Measurements from ENCODE around the gene VGLL3. TPM values are rescaled to one million over a fixed set of nuclear protein-coding genes. Genes with fewer than 3 reads are reported as not detected.

Gene VGLL3
- total and polyA plus RNA-seq, 3 donors from 2014 or later = 8.3 to 27.6 (median 14.3) TPM

- H3K27ac ChIP-seq = no peak overlapping the region
- intact Hi-C loops (cut with DNase I; ENCODE audit: low total_unique reads) = no loop called here
- no peak for TF ChIP-seq POLR2A (IDR thresholded peaks at IDR 0.05)
- no peak for TF ChIP-seq CTCF (IDR thresholded peaks at IDR 0.05)
- H3K4me1 ChIP-seq = no peaks in the 10 kb centered on the region
- DNase-seq = no peak
- no peaks in the 10 kb centered on the region for H3K36me3 ChIP-seq (ENCODE audit: low read depth, missing control alignments)
- no peak overlapping the region for H3K4me3 ChIP-seq
- no peaks in the 10 kb centered on the region for H3K9me3 ChIP-seq
- H3K27me3 ChIP-seq = no peaks in the 10 kb centered on the region
Observed at GRCh38 chr3:86949850-86950249, 41.1 kb downstream of the VGLL3 start.

- intact Hi-C loops (cut with DNase I; ENCODE audit: low total_unique reads) = no loop called here
- Histone ChIP-seq H3K27me3 (no peaks in the 10 kb centered on the region), H3K27ac (no peak overlapping the region), H3K4me1 (no peaks in the 10 kb centered on the region), H3K4me3 (no peak overlapping the region), H3K36me3 (ENCODE audit: low read depth, missing control alignments) (no peaks in the 10 kb centered on the region), H3K9me3 (no peaks in the 10 kb centered on the region)
- TF ChIP-seq CTCF (IDR thresholded peaks at IDR 0.05) (no peak), POLR2A (IDR thresholded peaks at IDR 0.05) (no peak)
- DNase-seq = no peak
- 86 to 89% methylated on average over 1 of the region's 1 CpG for WGBS, 2 donors
Observed at GRCh38 chr3:86948822-86949221, 42.1 kb downstream of the VGLL3 start.

GRCh38 chr3:86942206-86942605, 48.7 kb downstream of the VGLL3 start:
- no peak for DNase-seq
- H3K4me1 ChIP-seq = peaks cover 10% of the 10 kb centered on the region
- WGBS, 2 donors = 87 to 89% methylated on average over 3 of the region's 3 CpGs
- no peaks in the 10 kb centered on the region for H3K36me3 ChIP-seq (ENCODE audit: low read depth, missing control alignments)
- intact Hi-C loops (cut with DNase I; ENCODE audit: low total_unique reads) = no loop called here
- no peaks in the 10 kb centered on the region for H3K9me3 ChIP-seq
- H3K27ac ChIP-seq = no peak overlapping the region
- TF ChIP-seq CTCF (IDR thresholded peaks at IDR 0.05) (no peak), POLR2A (IDR thresholded peaks at IDR 0.05) (no peak)
- H3K27me3 ChIP-seq = no peaks in the 10 kb centered on the region
- no peak overlapping the region for H3K4me3 ChIP-seq

- TF ChIP-seq CTCF (IDR thresholded peaks at IDR 0.05) = no peak
- no peak for TF ChIP-seq POLR2A (IDR thresholded peaks at IDR 0.05)
- no peaks in the 10 kb centered on the region for H3K27me3 ChIP-seq
- peaks cover 14% of the 10 kb centered on the region for H3K4me1 ChIP-seq
- no peak for DNase-seq
- intact Hi-C loops (cut with DNase I; ENCODE audit: low total_unique reads) = no loop called here
- no peaks in the 10 kb centered on the region for H3K36me3 ChIP-seq (ENCODE audit: low read depth, missing control alignments)
- no peak overlapping the region for H3K4me3 ChIP-seq
- no peaks in the 10 kb centered on the region for H3K9me3 ChIP-seq
- WGBS, 2 donors = 58 to 63% methylated on average over 3 of the region's 3 CpGs
- peak overlapping the region in 1 of 2 donors; percentile 68 for H3K27ac ChIP-seq
Observed at GRCh38 chr3:86938416-86939105, 52.4 kb downstream of the VGLL3 start.

- intact Hi-C loops (cut with DNase I; ENCODE audit: low total_unique reads) = no loop called here
- H3K4me1 ChIP-seq = peaks cover 14% of the 10 kb centered on the region
- no peaks in the 10 kb centered on the region for H3K27me3 ChIP-seq
- no peak overlapping the region for H3K4me3 ChIP-seq
- 48 to 53% methylated on average over 6 of the region's 6 CpGs for WGBS, 2 donors
- TF ChIP-seq CTCF (IDR thresholded peaks at IDR 0.05) = no peak
- TF ChIP-seq POLR2A (IDR thresholded peaks at IDR 0.05) = no peak
- no peaks in the 10 kb centered on the region for H3K9me3 ChIP-seq
- peak; percentile 51 for DNase-seq
- no peaks in the 10 kb centered on the region for H3K36me3 ChIP-seq (ENCODE audit: low read depth, missing control alignments)
- H3K27ac ChIP-seq = peak overlapping the region; percentile 11 to 68
Observed at GRCh38 chr3:86937306-86937791, 53.6 kb downstream of the VGLL3 start.
